HL-60 (cell line): Measurements from ENCODE around the gene PIMREG.

Experiments used
- DNase-seq, 2 experiments: peaks; one replicate each; pipeline ENCODE4 v3.0.0-alpha.2; 2010 to 2020; ENCODE audit warnings: low read depth in 1 of 2, low spot score in 1 of 2
- H3K27ac ChIP-seq: fragments of 250-450 bp; sonication (Bioruptor Pico); replicated peaks from 2 replicates; pipeline ENCODE4 v1.5.1; 2020; ENCODE audit warnings: mild to moderate bottlenecking, moderate library complexity
- H3K27me3 ChIP-seq: fragments of 250-450 bp; sonication (Bioruptor Pico); 2 replicates; pipeline ENCODE4 v1.5.1; 2021; ENCODE audit warnings: mild to moderate bottlenecking, moderate library complexity; ENCODE audit not compliant: insufficient read depth, poor library complexity, severe bottlenecking
- H3K4me3 ChIP-seq: replicated peaks from 2 replicates; pipeline ENCODE4 v1.5.1; 2011; ENCODE audit warnings: mild to moderate bottlenecking, control low read depth, low read length; ENCODE audit not compliant: insufficient read depth
- GABPA ChIP-seq: IDR thresholded peaks from 2 replicates; pipeline ENCODE4 v1.6.1; 2012; ENCODE audit warnings: low read depth
- POLR2AphosphoS5 ChIP-seq: IDR thresholded peaks from 2 replicates; pipeline ENCODE4 v1.6.1; 2012; ENCODE audit warnings: low read depth
- SPI1 ChIP-seq: IDR thresholded peaks from 2 replicates; pipeline ENCODE4 v1.6.1; 2012; ENCODE audit warnings: low read depth, mild to moderate bottlenecking, borderline replicate concordance
- TF ChIP-seq, protein P1 (sequence below): IDR thresholded peaks from one replicate; pipeline ENCODE4 v1.5.1; 2011; ENCODE audit warnings: low read length, control low read depth, inconsistent platforms; ENCODE audit not compliant: insufficient read depth
- TF ChIP-seq, protein P2 (sequence below): IDR thresholded peaks from 2 replicates; pipeline ENCODE4 v1.6.1; 2012; ENCODE audit warnings: low read depth; ENCODE audit not compliant: insufficient replicate concordance

PIMREG gene

DNA sequence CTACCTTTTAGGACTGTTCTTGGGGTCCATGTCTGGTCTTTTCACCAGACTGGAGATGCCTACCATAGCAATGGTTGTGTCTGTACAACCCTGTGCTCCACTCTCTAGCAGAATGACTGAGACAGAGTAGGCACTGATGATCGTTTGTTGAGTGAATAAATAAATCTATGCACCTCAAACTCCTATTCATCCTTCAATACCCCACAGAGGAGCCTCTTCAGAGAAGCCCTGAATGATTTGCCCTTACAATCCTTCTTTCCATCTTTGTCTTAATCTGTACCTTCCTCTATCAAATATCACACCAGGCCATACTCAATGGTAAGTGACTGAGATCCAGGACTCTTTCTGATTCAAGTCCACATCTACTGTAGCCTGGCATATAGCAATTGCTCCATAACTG, 23.3 kb downstream of the PIMREG start:
- DNase-seq: no peak
- TF ChIP-seq POLR2AphosphoS5: no peak
- no peak for TF ChIP-seq GABPA
- TF ChIP-seq SPI1: no peak
- TF ChIP-seq, protein P1, sequence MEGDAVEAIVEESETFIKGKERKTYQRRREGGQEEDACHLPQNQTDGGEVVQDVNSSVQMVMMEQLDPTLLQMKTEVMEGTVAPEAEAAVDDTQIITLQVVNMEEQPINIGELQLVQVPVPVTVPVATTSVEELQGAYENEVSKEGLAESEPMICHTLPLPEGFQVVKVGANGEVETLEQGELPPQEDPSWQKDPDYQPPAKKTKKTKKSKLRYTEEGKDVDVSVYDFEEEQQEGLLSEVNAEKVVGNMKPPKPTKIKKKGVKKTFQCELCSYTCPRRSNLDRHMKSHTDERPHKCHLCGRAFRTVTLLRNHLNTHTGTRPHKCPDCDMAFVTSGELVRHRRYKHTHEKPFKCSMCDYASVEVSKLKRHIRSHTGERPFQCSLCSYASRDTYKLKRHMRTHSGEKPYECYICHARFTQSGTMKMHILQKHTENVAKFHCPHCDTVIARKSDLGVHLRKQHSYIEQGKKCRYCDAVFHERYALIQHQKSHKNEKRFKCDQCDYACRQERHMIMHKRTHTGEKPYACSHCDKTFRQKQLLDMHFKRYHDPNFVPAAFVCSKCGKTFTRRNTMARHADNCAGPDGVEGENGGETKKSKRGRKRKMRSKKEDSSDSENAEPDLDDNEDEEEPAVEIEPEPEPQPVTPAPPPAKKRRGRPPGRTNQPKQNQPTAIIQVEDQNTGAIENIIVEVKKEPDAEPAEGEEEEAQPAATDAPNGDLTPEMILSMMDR: no peak
- TF ChIP-seq, protein P2, sequence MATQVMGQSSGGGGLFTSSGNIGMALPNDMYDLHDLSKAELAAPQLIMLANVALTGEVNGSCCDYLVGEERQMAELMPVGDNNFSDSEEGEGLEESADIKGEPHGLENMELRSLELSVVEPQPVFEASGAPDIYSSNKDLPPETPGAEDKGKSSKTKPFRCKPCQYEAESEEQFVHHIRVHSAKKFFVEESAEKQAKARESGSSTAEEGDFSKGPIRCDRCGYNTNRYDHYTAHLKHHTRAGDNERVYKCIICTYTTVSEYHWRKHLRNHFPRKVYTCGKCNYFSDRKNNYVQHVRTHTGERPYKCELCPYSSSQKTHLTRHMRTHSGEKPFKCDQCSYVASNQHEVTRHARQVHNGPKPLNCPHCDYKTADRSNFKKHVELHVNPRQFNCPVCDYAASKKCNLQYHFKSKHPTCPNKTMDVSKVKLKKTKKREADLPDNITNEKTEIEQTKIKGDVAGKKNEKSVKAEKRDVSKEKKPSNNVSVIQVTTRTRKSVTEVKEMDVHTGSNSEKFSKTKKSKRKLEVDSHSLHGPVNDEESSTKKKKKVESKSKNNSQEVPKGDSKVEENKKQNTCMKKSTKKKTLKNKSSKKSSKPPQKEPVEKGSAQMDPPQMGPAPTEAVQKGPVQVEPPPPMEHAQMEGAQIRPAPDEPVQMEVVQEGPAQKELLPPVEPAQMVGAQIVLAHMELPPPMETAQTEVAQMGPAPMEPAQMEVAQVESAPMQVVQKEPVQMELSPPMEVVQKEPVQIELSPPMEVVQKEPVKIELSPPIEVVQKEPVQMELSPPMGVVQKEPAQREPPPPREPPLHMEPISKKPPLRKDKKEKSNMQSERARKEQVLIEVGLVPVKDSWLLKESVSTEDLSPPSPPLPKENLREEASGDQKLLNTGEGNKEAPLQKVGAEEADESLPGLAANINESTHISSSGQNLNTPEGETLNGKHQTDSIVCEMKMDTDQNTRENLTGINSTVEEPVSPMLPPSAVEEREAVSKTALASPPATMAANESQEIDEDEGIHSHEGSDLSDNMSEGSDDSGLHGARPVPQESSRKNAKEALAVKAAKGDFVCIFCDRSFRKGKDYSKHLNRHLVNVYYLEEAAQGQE: no peak
- Histone ChIP-seq H3K27me3 (no peaks in the 10 kb centered on the region), H3K4me3 (no peak overlapping the region), H3K27ac (no peak overlapping the region)

DNA sequence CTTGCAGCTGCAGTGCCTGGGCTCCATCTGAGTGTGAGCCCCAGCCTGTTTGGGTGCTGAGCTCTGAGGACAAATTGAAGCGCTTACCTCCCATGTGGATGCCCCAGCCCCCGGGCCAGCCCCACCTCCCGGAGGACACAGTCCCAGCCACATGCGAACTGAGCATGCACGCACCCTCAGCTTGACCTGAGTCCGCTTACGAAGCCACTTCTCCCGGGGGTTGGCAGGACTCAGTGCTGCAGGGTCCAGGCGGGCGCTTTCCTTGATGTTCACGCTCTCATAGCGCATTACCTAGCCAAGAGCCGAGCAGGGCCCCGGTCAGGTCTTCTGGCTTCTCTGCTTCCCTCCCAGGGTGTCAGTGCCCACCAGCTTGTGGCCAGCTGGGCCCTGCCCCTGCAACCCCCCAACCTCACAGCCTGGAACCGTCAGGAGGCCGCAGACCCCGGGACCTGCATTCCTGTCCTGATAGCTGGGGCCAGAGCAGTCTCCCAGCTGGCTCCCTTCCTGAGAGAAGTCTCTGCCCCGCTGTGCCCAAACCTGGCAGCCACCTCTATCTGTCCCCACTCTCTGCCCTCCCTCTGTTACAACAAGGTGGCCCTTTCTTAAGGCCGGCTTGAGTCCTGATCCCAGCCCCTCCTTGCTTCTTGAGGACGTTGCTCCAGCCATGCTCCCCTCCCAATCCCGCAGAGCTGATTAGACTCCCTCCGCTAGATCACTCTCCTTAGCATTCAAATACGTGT, 24.0 kb downstream of the PIMREG start:
- TF ChIP-seq, protein P2: no peak
- no peak for TF ChIP-seq POLR2AphosphoS5
- TF ChIP-seq GABPA: no peak
- no peak for TF ChIP-seq SPI1
- TF ChIP-seq, protein P1: no peak
- Histone ChIP-seq H3K27ac (no peak overlapping the region), H3K4me3 (no peak overlapping the region), H3K27me3 (no peaks in the 10 kb centered on the region)
- no peak for DNase-seq

DNA sequence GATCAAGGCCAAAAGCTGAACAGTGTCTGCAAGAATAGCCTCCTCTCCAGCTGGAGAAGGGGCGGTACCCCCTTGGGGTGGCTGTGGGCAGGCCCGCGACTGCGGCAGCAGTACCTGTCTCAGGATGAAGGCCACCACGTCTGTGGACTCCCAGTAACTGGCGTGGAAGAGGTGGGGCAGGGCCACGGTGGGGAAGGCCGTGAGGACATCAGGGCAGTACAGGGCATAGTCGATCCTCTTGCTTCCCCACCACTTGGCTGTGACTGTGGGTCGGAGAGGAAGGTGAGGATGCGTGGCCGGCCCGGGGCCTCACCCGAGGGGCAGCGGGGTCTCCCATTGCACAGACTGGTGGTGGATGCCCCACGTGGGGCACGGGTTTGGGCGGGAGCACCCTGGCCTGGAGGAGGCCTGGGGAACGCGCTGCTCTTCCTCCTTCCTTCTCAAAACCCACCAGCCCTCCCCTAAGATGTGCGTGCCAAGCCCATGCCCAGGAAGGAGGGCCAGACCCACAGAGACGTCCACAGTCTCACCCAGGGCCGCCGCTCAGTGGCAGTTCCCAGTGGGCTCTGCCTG, 26.0 kb downstream of the PIMREG start:
- H3K27me3 ChIP-seq: no peaks in the 10 kb centered on the region
- TF ChIP-seq, protein P2: no peak
- TF ChIP-seq GABPA: no peak
- TF ChIP-seq POLR2AphosphoS5: no peak
- H3K4me3 ChIP-seq: no peak overlapping the region
- no peak overlapping the region for H3K27ac ChIP-seq
- no peak for DNase-seq
